HG02884 (cell line): ENCODE results near the gene NDRG2.

Source experiments
- ATAC-seq: cut with Tn5 transposase; IDR thresholded peaks from one replicate; pipeline ENCODE4 v1.9.1; 2021; ENCODE audit warnings: mild to moderate bottlenecking, moderate library complexity; ENCODE audit not compliant: unreplicated experiment

Gene NDRG2

GRCh38 chr14:21037156-21037555 lies 12.3 kb upstream of the NDRG2 start:
- no peak for ATAC-seq

GRCh38 chr14:21036751-21037150 lies 11.9 kb upstream of the NDRG2 start:
- ATAC-seq: no peak

GRCh38 chr14:21034707-21035106 lies 9.8 kb upstream of the NDRG2 start, which contains the start of gene RNASE13:
TSS of gene RNASE13 (minus strand) at chr14:21034807. CDS start at chr14:21034288, 519 bp downstream.
- ATAC-seq: no peak

- no peak for ATAC-seq
Observed at GRCh38 chr14:21033133-21033698, 8.4 kb upstream of the NDRG2 start.

GRCh38 chr14:21032326-21033132 lies 7.7 kb upstream of the NDRG2 start:
- no peak for ATAC-seq

- ATAC-seq: no peak
Observed at GRCh38 chr14:21030531-21030930, 5.7 kb upstream of the NDRG2 start.

- ATAC-seq: no peak
Observed at GRCh38 chr14:21029917-21030316, 5.1 kb upstream of the NDRG2 start, which contains the start of gene TPPP2. TSS of gene TPPP2 (plus strand) at chr14:21030217. CDS start at chr14:21030582, 365 bp downstream.

GRCh38 chr14:21026988-21027315 lies 2.1 kb upstream of the NDRG2 start:
- ATAC-seq: no peak

- ATAC-seq: no peak
Observed at GRCh38 chr14:21026274-21026987, 1.6 kb upstream of the NDRG2 start.

- ATAC-seq: no peak
Observed at GRCh38 chr14:21025371-21026273, 761 bp upstream of the NDRG2 start.

- ATAC-seq: no peak
Observed at GRCh38 chr14:21023817-21024584, 860 bp downstream of the NDRG2 start.

- ATAC-seq: no peak
Observed at GRCh38 chr14:21023174-21023573, 1.7 kb downstream of the NDRG2 start.

- ATAC-seq: no peak
Observed at GRCh38 chr14:21022686-21023085, 2.2 kb downstream of the NDRG2 start.

GRCh38 chr14:21020977-21021545 lies 3.8 kb downstream of the NDRG2 start:
- ATAC-seq: no peak

GRCh38 chr14:21019366-21019765 lies 5.5 kb downstream of the NDRG2 start:
- ATAC-seq: no peak

- no peak for ATAC-seq
Observed at GRCh38 chr14:21018781-21019180, 6.1 kb downstream of the NDRG2 start.

GRCh38 chr14:21018286-21018685 lies 6.6 kb downstream of the NDRG2 start:
- ATAC-seq: no peak

GRCh38 chr14:21017528-21018245 lies 7.2 kb downstream of the NDRG2 start:
- no peak for ATAC-seq
